Measurements from ENCODE around the gene UQCRH.
"Not testable (repeated sequence)": the region's sequence is repeated elsewhere in the genome, so short reads cannot be mapped to it uniquely, and the experiment has no call there.

The UQCRH gene

DNA sequence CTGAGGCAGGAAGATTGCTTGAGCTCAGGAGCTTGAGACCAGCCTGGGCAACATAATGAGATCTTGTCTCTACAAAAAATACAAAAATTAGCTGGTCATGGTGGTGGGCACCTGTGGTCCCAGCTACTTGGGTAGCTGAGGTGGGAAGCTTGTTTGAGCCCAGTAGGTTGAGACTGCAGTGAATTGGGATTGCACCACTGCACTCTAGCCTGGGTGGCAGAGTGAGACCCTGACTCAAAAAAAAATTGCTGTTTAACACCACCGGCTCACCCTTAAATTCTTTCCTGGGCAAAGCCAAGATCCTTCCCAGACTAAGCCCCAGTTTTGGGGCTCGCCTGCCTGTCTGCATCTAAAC lies 30.5 kb downstream of the UQCRH start:
- Mint-ChIP-seq H3K4me1 (peaks cover 4% of the 10 kb centered on the region), H3K27me3 (no peaks in the 10 kb centered on the region), H3K36me3 (ENCODE audit: low read depth) (no peaks in the 10 kb centered on the region), H3K4me3 (no peak overlapping the region), H3K27ac (no peak overlapping the region), H3K9me3 (no peaks in the 10 kb centered on the region)
- no peak for ATAC-seq
- DNase-seq = no peak

DNA sequence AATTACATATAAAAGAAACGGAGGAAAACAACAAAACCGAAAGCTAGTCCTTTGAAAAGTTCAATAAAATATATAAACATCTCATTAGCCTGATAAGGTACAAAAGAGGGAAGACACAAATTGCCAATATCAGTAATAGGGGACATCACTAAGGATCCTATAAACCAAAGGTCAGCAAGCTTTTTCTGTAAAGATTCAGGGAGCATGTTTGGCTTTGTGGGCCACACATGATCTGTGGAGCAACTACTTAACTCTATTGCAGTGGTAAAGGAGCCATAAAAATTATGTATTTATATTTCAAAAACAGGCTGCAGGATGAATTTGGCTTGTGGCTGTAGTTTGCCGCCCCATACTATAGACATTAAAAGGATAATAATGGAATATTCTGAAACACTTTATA lies 31.6 kb downstream of the UQCRH start:
- Mint-ChIP-seq H3K4me1 (peaks cover 10% of the 10 kb centered on the region), H3K27ac (no peak overlapping the region), H3K27me3 (no peaks in the 10 kb centered on the region), H3K9me3 (no peaks in the 10 kb centered on the region), H3K4me3 (no peak overlapping the region), H3K36me3 (ENCODE audit: low read depth) (no peaks in the 10 kb centered on the region)
- no peak for ATAC-seq
- DNase-seq = no peak

DNA sequence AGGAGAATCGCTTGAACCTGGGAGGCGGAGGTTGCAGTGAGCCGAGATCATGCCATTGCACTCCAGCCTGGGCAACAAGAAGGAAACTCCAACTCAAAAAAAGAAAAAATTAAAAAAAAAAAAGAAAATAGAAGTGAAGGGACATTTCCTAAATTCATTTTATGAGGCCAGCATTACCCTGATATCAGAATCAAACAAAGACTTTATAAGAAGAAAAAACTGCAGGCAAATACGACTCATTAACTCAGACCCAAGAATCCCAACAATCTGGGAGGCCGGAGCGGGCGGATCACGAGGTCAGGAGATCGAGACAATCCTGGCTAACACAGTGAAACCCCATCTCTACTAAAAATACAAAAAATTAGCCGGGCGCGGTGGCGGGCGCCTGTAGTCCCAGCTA lies 33.9 kb downstream of the UQCRH start:
- H3K27ac Mint-ChIP-seq, DNase-seq, ATAC-seq, H3K27me3 Mint-ChIP-seq, H3K4me3 Mint-ChIP-seq, H3K9me3 Mint-ChIP-seq: not testable (repeated sequence)
- Mint-ChIP-seq H3K36me3 (ENCODE audit: low read depth) (peaks cover 12% of the 10 kb centered on the region), H3K4me1 (peaks cover 28% of the 10 kb centered on the region)

DNA sequence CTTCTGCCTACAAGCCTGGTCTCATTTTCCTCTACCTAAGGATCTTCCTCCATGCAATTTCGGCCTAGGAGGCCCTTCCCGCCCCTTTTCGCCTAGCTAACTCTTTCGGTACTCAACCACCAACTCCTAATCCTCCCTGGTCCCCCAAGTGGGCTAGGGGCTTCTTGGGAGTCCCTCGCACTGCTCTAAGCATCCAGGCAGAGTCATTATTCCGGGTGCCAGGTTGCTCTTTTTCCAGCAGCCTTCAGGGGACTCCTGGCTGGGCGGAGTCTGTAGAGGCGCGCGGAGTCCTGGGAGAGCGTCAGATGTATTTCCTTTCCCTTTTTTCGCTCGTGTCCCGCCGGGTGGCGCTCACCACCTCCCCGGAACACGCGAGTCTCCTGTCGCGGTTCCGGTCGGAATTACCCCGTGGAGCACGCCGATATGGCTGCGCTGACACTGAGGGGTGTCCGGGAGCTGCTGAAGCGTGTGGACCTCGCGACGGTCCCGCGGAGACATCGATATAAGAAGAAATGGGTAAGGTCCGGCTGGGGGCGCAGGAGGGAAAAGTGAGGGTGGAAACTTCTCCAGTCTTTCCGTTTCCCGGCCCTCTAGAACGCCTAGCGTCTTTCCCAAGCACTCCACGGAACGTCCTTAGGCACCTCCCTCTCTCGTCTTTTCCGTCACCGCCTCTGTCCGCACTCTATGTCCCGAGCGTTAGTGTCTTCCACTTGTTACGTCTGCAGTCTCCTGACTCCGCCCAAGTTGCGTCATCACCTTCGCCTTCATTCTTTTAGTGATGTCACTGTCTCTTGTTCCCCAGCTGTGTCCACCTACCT lies 37.1 kb downstream of the UQCRH start, which contains the start of gene NSUN4:
NSUN4 (plus strand) TSS at position 404 of the 818 bp plus-strand sequence; CDS start at position 424, 20 bp downstream.
- Mint-ChIP-seq H3K9me3 (no peaks in the 10 kb centered on the region), H3K4me3 (peak within 1 kb of the TSS; percentile 98), H3K27me3 (no peaks in the 10 kb centered on the region), H3K27ac (peak within 1 kb of the TSS; percentile 100), H3K36me3 (ENCODE audit: low read depth) (peaks cover 34% of the 10 kb centered on the region), H3K4me1 (peaks cover 43% of the 10 kb centered on the region)
- peak; percentile 93 for ATAC-seq
- peak; percentile 87 for DNase-seq

DNA sequence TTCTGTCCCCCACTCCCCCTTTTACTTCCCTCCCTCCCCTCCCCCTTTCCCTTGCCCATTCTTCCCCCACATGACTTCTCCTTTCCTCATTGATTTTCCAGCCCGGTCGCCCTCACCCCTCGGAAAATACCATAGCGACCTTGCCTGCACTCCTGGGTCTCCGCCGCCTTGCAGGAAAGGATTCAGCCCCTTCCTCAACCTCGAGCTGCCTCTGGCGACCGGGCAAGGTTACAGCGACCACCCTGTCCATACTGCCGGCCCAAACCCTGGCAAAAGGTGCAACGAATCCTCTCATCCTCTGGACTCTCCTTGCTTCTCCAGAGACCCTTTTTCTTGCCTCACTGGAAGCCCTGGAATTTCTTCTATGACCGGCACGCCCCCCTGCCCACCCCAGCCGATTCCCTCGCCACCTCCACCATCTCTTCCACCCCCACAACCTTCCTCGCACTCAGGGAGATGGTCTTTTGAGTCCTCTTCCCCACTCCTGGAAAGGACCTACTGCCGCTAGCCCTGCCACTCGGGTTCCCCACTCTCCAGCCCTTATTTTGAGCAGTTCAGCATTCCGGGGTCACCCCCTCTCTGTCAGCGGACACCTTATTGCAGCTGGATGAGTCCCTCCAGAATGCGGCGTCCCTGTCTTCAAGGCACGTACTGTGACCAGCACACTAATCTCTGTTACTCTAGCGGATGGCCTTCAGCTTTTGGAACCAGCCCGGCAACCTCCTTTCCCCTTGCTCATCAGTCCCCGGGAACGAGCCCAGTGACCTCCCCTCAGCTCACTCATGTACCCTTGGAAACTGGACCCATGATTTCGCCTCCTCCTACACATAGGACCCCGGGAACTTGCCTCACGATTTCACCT lies 38.0 kb downstream of the UQCRH start:
- no peaks in the 10 kb centered on the region for H3K27me3 Mint-ChIP-seq
- H3K36me3 Mint-ChIP-seq (ENCODE audit: low read depth) = peaks cover 34% of the 10 kb centered on the region
- H3K27ac Mint-ChIP-seq = peak overlapping the region; percentile 100
- peaks cover 43% of the 10 kb centered on the region for H3K4me1 Mint-ChIP-seq
- ATAC-seq (no peak), DNase-seq (no peak)
- peak overlapping the region; percentile 98 for H3K4me3 Mint-ChIP-seq
- no peaks in the 10 kb centered on the region for H3K9me3 Mint-ChIP-seq

DNA sequence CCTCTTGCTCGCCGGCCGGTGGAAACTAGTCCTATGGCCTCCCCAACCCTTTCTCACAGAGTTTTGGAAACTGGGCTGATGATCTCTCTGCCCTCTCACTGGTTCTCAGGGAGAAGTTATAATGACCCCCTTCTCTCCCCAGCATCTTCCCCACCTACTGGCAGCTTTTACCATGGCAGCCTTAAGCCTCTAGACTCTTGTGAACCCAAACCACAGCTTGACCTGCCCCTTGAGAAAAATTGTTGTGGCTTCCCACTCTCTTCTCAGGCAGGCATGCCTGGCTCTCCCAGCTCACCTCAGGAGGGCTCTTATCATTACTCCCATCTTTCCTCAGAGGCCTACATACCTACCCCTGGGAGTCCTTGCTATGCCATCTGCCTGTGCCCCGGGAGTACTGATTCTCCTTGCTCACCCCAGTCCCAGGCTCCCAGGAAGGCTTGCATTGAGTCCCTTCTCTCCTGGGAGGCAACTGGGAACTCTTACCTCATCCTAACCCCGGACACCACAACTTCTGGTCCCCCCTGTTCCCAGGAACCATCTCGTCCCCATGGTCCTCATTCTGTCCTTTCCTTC lies 38.7 kb downstream of the UQCRH start:
- Mint-ChIP-seq H3K9me3 (no peaks in the 10 kb centered on the region), H3K27ac (peak overlapping the region; percentile 100), H3K4me1 (peaks cover 43% of the 10 kb centered on the region), H3K27me3 (no peaks in the 10 kb centered on the region), H3K4me3 (peak overlapping the region; percentile 98), H3K36me3 (ENCODE audit: low read depth) (peaks cover 38% of the 10 kb centered on the region)
- ATAC-seq (no peak), DNase-seq (peak; percentile 20)

DNA sequence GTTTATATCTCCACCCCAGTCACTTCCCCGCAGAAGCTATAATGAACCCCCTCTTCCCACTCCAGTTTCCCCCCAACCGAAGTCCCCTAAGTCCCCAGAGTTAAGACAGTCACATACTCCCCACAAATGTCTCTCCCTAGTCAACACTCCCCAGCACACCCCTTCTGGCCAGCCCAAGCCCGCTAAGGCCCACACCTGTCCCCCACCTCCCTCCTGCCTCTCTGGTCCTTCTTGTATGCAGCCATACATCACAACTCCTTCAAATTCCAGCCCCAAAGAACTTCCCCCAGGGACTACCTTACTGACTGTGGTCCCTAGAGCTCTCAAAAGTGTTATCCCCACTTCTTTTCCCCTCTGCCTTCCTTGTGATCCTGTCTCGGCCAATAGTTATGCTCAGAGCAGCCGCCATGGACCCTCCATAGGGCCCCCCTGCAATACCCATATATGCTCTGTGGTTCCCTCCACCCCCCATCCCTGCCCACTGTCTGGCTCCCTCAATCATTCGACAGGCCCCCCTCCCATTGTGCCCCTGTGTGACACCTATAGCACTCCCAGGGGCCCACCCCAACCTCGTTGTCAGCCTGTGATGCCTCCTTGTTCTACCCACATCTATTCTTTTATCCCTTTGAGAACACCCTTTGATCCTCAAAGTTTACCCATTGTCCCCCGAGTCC lies 39.3 kb downstream of the UQCRH start:
- peak overlapping the region; percentile 98 for H3K4me3 Mint-ChIP-seq

DNA sequence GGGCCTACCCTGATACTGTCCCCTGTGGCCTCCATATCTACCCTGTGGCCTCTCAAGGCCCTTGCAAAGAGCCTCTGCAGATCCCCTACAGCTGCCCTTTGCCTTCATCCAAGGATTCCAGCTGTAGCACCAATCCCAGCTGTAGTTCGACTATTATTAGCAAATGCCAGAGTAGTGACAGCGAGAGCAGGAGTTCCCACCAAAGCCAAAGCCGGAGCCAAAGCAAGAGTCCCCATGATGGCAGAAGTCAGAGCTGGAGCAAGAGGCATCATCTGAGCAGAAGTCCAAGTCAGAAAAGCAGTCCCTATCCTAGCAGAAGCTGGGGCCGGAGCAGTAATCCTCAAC lies 39.8 kb downstream of the UQCRH start:
- Mint-ChIP-seq H3K36me3 (ENCODE audit: low read depth) (peaks cover 48% of the 10 kb centered on the region), H3K27ac (no peak overlapping the region), H3K27me3 (no peaks in the 10 kb centered on the region), H3K4me1 (peaks cover 50% of the 10 kb centered on the region), H3K4me3 (no peak overlapping the region), H3K9me3 (no peaks in the 10 kb centered on the region)
- DNase-seq (no peak), ATAC-seq (no peak)

More for the DNA sequence above, 39.3 kb downstream of the UQCRH start:
- Mint-ChIP-seq H3K36me3 (ENCODE audit: low read depth) (peaks cover 43% of the 10 kb centered on the region), H3K4me1 (peaks cover 45% of the 10 kb centered on the region), H3K27ac (peak overlapping the region; percentile 100), H3K9me3 (no peaks in the 10 kb centered on the region), H3K27me3 (no peaks in the 10 kb centered on the region)
- DNase-seq (no peak), ATAC-seq (no peak)

DNA sequence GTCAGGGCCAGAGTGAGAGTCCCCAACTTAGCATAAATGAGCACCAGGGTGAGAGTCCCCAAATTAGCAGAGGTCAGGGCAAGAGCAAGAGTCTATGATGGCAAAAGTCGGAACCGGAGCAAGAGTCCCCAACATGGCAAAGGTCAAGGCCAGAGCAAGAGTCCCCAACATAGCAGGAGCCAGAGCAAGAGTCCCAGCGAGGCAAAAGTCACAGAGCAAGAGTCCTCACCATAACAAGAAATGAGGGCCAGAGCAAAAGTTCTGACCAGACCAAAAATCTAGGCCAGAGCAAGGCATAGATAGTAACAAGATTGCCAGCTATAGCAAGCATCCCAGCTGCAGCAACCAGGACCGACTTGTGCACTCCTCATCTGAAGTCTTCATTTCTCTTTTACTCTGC lies 40.2 kb downstream of the UQCRH start:
- ATAC-seq (no peak), DNase-seq (no peak)
- Mint-ChIP-seq H3K27ac (peak overlapping the region; percentile 39), H3K27me3 (no peaks in the 10 kb centered on the region), H3K4me1 (peaks cover 48% of the 10 kb centered on the region), H3K36me3 (ENCODE audit: low read depth) (peaks cover 50% of the 10 kb centered on the region), H3K4me3 (no peak overlapping the region), H3K9me3 (no peaks in the 10 kb centered on the region)

DNA sequence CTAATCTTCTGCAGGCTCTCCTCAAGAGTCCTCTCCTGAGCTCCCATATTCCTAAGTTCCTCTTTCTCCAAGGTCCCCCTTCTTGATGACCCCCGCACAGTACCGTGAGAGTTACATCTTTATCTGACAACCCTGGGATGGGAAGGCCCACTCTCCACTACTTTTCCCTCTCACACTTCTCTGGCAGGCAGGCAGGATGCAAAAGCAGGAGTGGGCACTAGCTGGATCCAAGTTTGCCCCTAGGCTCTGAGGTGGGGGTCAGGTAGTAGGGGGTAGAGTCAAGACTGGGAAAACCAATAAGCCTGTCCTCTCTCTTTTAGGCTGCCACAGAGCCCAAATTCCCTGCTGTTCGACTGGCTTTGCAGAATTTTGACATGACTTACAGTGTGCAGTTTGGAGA lies 41.0 kb downstream of the UQCRH start:
- H3K4me1 Mint-ChIP-seq = peaks cover 42% of the 10 kb centered on the region
- H3K9me3 Mint-ChIP-seq = no peaks in the 10 kb centered on the region
- H3K27ac Mint-ChIP-seq = no peak overlapping the region

DNA sequence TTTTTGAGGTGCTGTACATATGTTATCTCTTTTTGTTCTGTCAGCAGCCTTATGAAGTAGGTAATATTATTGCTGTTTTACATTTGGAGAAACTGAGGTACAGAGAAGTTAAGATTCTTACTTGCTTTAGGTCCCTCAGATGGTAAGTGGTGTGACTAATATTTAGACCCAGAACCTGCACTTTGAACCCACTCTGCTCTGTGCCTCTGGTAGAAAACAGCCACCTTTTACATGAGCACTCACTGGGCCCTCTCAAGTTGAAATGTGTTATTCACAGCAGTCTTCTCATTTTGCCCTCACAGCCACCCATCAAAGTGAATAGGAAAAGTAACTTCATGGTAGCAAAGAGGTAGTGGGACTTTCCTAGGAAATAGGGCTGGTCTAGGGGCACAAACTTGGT lies 41.8 kb downstream of the UQCRH start:
- H3K4me3 Mint-ChIP-seq = no peak overlapping the region
- H3K27me3 Mint-ChIP-seq = no peaks in the 10 kb centered on the region
- H3K27ac Mint-ChIP-seq = peak overlapping the region; percentile 19
- ATAC-seq (no peak), DNase-seq (no peak)
- H3K9me3 Mint-ChIP-seq = no peaks in the 10 kb centered on the region
- peaks cover 56% of the 10 kb centered on the region for H3K36me3 Mint-ChIP-seq (ENCODE audit: low read depth)
- peaks cover 39% of the 10 kb centered on the region for H3K4me1 Mint-ChIP-seq

More for the DNA sequence above, 41.0 kb downstream of the UQCRH start:
- Mint-ChIP-seq H3K4me3 (no peak overlapping the region), H3K27me3 (no peaks in the 10 kb centered on the region), H3K36me3 (ENCODE audit: low read depth) (peaks cover 52% of the 10 kb centered on the region)
- ATAC-seq (no peak), DNase-seq (no peak)

DNA sequence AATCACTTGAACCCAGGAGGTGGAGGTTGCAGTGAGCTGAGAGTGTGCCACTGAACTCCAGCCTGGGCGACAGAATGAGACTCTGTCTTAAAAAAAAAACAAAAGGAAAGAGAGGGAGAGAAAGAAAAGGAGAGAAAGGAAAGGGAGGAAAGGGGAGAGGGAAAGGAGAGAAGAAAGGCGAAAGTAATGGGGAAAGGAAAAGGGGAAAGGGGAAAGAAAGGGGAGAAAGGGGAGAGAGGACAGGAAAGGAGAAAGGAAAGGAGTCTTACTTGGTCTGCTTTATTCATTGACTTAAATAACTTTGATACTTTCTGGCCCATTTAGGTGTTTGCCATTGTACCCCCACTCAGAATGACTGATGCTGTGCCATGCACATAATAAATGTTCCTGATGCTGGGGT lies 48.9 kb downstream of the UQCRH start:
- Mint-ChIP-seq H3K9me3 (no peaks in the 10 kb centered on the region), H3K36me3 (ENCODE audit: low read depth) (peaks cover 43% of the 10 kb centered on the region), H3K27me3 (no peaks in the 10 kb centered on the region), H3K4me3 (no peak overlapping the region), H3K27ac (no peak overlapping the region), H3K4me1 (peaks cover 7% of the 10 kb centered on the region)
- ATAC-seq (no peak), DNase-seq (no peak)

DNA sequence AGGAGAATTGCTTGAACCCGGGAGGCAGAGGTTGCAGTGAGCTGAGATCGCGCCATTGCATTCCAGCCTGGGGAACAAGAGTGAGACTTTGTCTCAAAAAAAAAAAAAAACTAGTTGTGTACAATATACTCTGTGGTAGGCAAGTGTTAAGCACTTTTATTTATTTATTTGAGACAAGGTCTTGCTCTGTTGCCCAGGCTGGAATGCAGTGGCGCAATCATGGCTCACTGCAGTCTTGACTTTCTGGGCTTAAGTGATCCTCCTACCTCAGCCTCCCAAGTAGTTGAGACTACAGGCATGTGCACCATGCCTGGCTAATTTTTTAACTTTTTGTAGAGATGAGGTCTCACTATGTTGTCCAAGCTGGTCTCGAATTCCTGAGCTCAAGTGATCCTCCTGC lies 52.4 kb downstream of the UQCRH start:
- H3K4me3 Mint-ChIP-seq, H3K4me1 Mint-ChIP-seq, H3K9me3 Mint-ChIP-seq, ATAC-seq, DNase-seq, H3K27ac Mint-ChIP-seq, H3K27me3 Mint-ChIP-seq: not testable (repeated sequence)
- H3K36me3 Mint-ChIP-seq (ENCODE audit: low read depth) = peaks cover 37% of the 10 kb centered on the region

DNA sequence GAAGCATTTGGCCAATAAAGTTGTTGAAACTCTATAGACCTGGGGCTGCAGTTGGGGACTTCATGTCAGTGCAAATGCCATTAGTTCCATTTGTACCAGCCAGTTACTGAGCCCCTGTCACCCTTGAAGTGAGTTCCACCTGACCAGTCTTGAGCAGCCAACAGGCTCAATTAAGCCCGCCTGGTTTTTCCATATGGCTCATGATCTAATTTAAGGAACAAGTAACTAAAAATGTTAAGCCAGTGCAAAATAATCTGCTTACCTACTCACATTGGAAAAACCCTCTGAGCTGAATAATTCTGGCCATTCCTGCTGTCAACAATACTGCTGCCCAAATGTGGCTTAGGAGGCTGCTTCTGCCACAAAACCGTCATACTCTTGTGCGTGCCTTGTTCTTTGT lies 58.7 kb downstream of the UQCRH start:
- ATAC-seq = no peak
- peaks cover 50% of the 10 kb centered on the region for H3K36me3 Mint-ChIP-seq (ENCODE audit: low read depth)
- DNase-seq = no peak
- H3K4me3 Mint-ChIP-seq = no peak overlapping the region
- no peaks in the 10 kb centered on the region for H3K9me3 Mint-ChIP-seq
- H3K27ac Mint-ChIP-seq = no peak overlapping the region
- no peaks in the 10 kb centered on the region for H3K27me3 Mint-ChIP-seq
- H3K4me1 Mint-ChIP-seq = no peaks in the 10 kb centered on the region
